ENCODE measurements around the gene TTC31.

DNA sequence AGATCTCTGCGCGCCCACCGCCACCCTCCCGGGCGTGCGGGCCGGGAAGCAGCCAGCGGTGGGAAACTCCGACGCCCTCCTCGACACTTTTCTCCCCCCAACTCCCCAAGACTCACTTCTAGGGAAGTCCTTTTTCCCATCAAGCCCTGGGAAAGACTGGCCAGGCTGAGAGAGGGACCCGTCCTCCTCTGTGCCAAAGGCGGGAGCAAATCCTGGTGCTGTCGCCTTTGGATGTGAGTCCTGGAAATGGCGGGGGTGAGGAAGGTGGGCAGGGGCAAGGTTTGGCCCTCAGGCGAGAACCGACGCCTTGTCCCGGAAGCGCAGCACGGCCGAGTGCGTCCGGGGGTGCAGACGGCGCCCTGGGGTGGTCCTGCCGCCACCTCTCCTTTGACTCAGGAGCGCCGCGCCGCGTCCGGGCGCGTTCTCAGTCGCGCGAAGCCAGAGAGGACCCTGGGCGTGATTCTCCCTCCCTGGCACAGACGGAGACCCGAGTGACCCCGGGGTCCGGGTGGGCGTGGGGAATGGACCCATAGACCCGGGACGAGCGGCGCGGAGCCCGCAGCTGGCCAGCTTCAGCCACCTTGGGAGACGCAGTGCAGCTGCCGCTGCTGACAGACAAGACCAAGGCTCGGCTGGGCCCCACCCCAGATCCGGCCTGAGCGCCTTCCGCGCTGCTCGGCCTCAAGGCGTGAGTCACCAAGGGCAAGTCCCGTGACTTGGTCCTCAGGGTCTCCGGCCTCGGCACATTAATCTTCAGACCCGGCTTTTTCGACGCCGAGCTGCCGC, 20.0 kb downstream of the TTC31 start:
- no peak for TF ChIP-seq FOXP2 (optimal IDR thresholded peaks at IDR 0.05; ENCODE audit: borderline replicate concordance, extremely low read depth, extremely low read length, insufficient read depth)
- TF ChIP-seq SIN3A (IDR thresholded peaks at IDR 0.05; ENCODE audit: borderline replicate concordance, insufficient read depth, low read length): no peak
- TF ChIP-seq TAF1 (IDR thresholded peaks at IDR 0.05; ENCODE audit: borderline replicate concordance, insufficient read depth, low read length): no peak
- TF ChIP-seq POLR2AphosphoS5 (IDR thresholded peaks at IDR 0.05; ENCODE audit: low read depth, low read length): no peak
- TF ChIP-seq, protein P1, sequence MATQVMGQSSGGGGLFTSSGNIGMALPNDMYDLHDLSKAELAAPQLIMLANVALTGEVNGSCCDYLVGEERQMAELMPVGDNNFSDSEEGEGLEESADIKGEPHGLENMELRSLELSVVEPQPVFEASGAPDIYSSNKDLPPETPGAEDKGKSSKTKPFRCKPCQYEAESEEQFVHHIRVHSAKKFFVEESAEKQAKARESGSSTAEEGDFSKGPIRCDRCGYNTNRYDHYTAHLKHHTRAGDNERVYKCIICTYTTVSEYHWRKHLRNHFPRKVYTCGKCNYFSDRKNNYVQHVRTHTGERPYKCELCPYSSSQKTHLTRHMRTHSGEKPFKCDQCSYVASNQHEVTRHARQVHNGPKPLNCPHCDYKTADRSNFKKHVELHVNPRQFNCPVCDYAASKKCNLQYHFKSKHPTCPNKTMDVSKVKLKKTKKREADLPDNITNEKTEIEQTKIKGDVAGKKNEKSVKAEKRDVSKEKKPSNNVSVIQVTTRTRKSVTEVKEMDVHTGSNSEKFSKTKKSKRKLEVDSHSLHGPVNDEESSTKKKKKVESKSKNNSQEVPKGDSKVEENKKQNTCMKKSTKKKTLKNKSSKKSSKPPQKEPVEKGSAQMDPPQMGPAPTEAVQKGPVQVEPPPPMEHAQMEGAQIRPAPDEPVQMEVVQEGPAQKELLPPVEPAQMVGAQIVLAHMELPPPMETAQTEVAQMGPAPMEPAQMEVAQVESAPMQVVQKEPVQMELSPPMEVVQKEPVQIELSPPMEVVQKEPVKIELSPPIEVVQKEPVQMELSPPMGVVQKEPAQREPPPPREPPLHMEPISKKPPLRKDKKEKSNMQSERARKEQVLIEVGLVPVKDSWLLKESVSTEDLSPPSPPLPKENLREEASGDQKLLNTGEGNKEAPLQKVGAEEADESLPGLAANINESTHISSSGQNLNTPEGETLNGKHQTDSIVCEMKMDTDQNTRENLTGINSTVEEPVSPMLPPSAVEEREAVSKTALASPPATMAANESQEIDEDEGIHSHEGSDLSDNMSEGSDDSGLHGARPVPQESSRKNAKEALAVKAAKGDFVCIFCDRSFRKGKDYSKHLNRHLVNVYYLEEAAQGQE (IDR thresholded peaks at IDR 0.05; ENCODE audit: insufficient read depth in 1 of 2, low read depth in 2 of 2, low read length in 2 of 2): no peak

All from PFSK-1 (cell line).